Measurements from ENCODE around the gene COPG1.

- TF ChIP-seq CTCF (conservative IDR thresholded peaks at IDR 0.05; ENCODE audit: low read depth, low read length) (no peak), EZH2 (IDR thresholded peaks at IDR 0.05; ENCODE audit: borderline replicate concordance, low read depth, low read length, poor library complexity, severe bottlenecking) (no peak)
These were observed 973 bp upstream of the COPG1 start for GRCh38 chr3:129248286-129248979.
